Naive B cell (primary cell): ENCODE measurements around the gene CDC42EP1. TPM values are rescaled to one million over a fixed set of nuclear protein-coding genes. Genes with fewer than 3 reads are reported as not detected.
"Not testable (repeated sequence)": the region's sequence is repeated elsewhere in the genome, so short reads cannot be mapped to it uniquely, and the experiment has no call there.

ENCODE experiments used
- ATAC-seq, 2 donors: fragments of 150-1000 bp; cut with Tn5 transposase; 2 replicates each; pipeline ENCODE4 v1.10.0; 2021; ENCODE audit warnings: low read depth in 2 of 2, mild to moderate bottlenecking in 2 of 2, moderate library complexity in 2 of 2
- DNase-seq: peaks from one replicate; pipeline ENCODE4 v3.0.0; 2022
- H3K27ac Mint-ChIP-seq, 6 donors: one replicate each; pipeline ENCODE4 v1.8.0; 2020 to 2022; ENCODE audit warnings: mild to moderate bottlenecking in 6 of 6, mixed read lengths in 6 of 6, moderate library complexity in 5 of 6, inconsistent platforms in 2 of 6
- H3K27me3 Mint-ChIP-seq, 3 donors: one replicate each; pipeline ENCODE4 v1.8.0; 2021 to 2022; ENCODE audit warnings: mixed read lengths in 3 of 3, mild to moderate bottlenecking in 1 of 3
- H3K36me3 Mint-ChIP-seq, 2 donors: one replicate each; pipeline ENCODE4 v1.8.0; 2020 to 2022; ENCODE audit warnings: mixed read lengths in 2 of 2, inconsistent platforms in 1 of 2, mild to moderate bottlenecking in 1 of 2
- H3K4me1 Mint-ChIP-seq, 3 donors: one replicate each; pipeline ENCODE4 v1.8.0; 2020 to 2022; ENCODE audit warnings: mixed read lengths in 3 of 3, inconsistent platforms in 1 of 3, mild to moderate bottlenecking in 1 of 3, moderate library complexity in 1 of 3
- H3K4me3 Mint-ChIP-seq, 8 donors: one replicate each; pipeline ENCODE4 v1.8.0; 2020 to 2022; ENCODE audit warnings: mild to moderate bottlenecking in 8 of 8, mixed read lengths in 8 of 8, moderate library complexity in 8 of 8, inconsistent platforms in 2 of 8
- H3K9me3 Mint-ChIP-seq, 7 donors: one replicate each; pipeline ENCODE4 v1.8.0; 2020 to 2022; ENCODE audit warnings: mixed read lengths in 7 of 7, mild to moderate bottlenecking in 5 of 7, inconsistent platforms in 2 of 7, moderate library complexity in 1 of 7
- polyA plus RNA-seq, 6 donors: library from polyadenylated mRNA; unstranded; fragments of 300-500 nt; fragmentation: Illumina TruSeq; gene quantifications; one replicate each; pipeline ENCODE4 v1.2.3, GENCODE V29; 2021; ENCODE audit warnings: low read depth in 6 of 6

Gene CDC42EP1
- polyA plus RNA-seq, 6 donors from 2014 or later: 0.22 to 0.82 (median 0.26) TPM; not detected in 1

GRCh38 chr22:37525073-37525745, 35.1 kb upstream of the CDC42EP1 start:
- ATAC-seq (no peak), DNase-seq (no peak)
- H3K4me3 Mint-ChIP-seq: no peak overlapping the region
- H3K36me3 Mint-ChIP-seq: no peaks in the 10 kb centered on the region
- peaks cover 0 to 1% (median 0%) of the 10 kb centered on the region in 3 donors for H3K4me1 Mint-ChIP-seq
- H3K9me3 Mint-ChIP-seq: no peaks in the 10 kb centered on the region
- peaks cover 24 to 52% (median 41%) of the 10 kb centered on the region in 3 donors for H3K27me3 Mint-ChIP-seq
- no peak overlapping the region for H3K27ac Mint-ChIP-seq

GRCh38 chr22:37525746-37526350, 34.4 kb upstream of the CDC42EP1 start:
- H3K4me1 Mint-ChIP-seq: peaks cover 0 to 1% (median 0%) of the 10 kb centered on the region in 3 donors
- H3K27me3 Mint-ChIP-seq: peaks cover 20 to 47% (median 38%) of the 10 kb centered on the region in 3 donors
- no peaks in the 10 kb centered on the region for H3K36me3 Mint-ChIP-seq
- no peak overlapping the region for H3K4me3 Mint-ChIP-seq
- no peak overlapping the region for H3K27ac Mint-ChIP-seq
- ATAC-seq (no peak), DNase-seq (no peak)
- H3K9me3 Mint-ChIP-seq: no peaks in the 10 kb centered on the region

GRCh38 chr22:37526376-37526775, 33.9 kb upstream of the CDC42EP1 start:
- no peaks in the 10 kb centered on the region for H3K9me3 Mint-ChIP-seq
- H3K27me3 Mint-ChIP-seq: peaks cover 15 to 41% (median 32%) of the 10 kb centered on the region in 3 donors
- DNase-seq: no peak
- peaks cover 0 to 1% (median 0%) of the 10 kb centered on the region in 3 donors for H3K4me1 Mint-ChIP-seq
- no peak for ATAC-seq
- H3K4me3 Mint-ChIP-seq: no peak overlapping the region
- no peak overlapping the region for H3K27ac Mint-ChIP-seq
- H3K36me3 Mint-ChIP-seq: no peaks in the 10 kb centered on the region

- not testable (repeated sequence) for H3K36me3 Mint-ChIP-seq, H3K27ac Mint-ChIP-seq, H3K9me3 Mint-ChIP-seq, ATAC-seq, H3K4me3 Mint-ChIP-seq, H3K4me1 Mint-ChIP-seq, DNase-seq
- peaks cover 7 to 33% (median 24%) of the 10 kb centered on the region in 3 donors for H3K27me3 Mint-ChIP-seq
Measured at GRCh38 chr22:37527081-37527752, 33.1 kb upstream of the CDC42EP1 start.

- H3K36me3 Mint-ChIP-seq, ATAC-seq, H3K9me3 Mint-ChIP-seq, DNase-seq, H3K27ac Mint-ChIP-seq, H3K4me1 Mint-ChIP-seq, H3K4me3 Mint-ChIP-seq: not testable (repeated sequence)
- H3K27me3 Mint-ChIP-seq: peaks cover 0 to 26% (median 17%) of the 10 kb centered on the region in 3 donors
Measured at GRCh38 chr22:37527952-37528351, 32.3 kb upstream of the CDC42EP1 start.

- no peaks in the 10 kb centered on the region for H3K36me3 Mint-ChIP-seq
- H3K9me3 Mint-ChIP-seq: no peaks in the 10 kb centered on the region
- H3K27ac Mint-ChIP-seq: no peak overlapping the region
- peaks cover 0 to 12% (median 7%) of the 10 kb centered on the region in 3 donors for H3K27me3 Mint-ChIP-seq
- H3K4me3 Mint-ChIP-seq: no peak overlapping the region
- H3K4me1 Mint-ChIP-seq: peaks cover 0 to 1% (median 0%) of the 10 kb centered on the region in 3 donors
- DNase-seq (no peak), ATAC-seq (no peak)
Measured at GRCh38 chr22:37529652-37530345, 30.5 kb upstream of the CDC42EP1 start.

- no peaks in the 10 kb centered on the region for H3K36me3 Mint-ChIP-seq
- H3K4me1 Mint-ChIP-seq: peaks cover 9 to 19% (median 15%) of the 10 kb centered on the region in 3 donors
- no peak overlapping the region for H3K4me3 Mint-ChIP-seq
- no peak for DNase-seq
- peaks cover 4 to 5% (median 4%) of the 10 kb centered on the region in 3 donors for H3K27me3 Mint-ChIP-seq
- no peak for ATAC-seq
- no peaks in the 10 kb centered on the region for H3K9me3 Mint-ChIP-seq
- H3K27ac Mint-ChIP-seq: no peak overlapping the region
Measured at GRCh38 chr22:37533995-37534394, 26.3 kb upstream of the CDC42EP1 start.

GRCh38 chr22:37534445-37534844, 25.8 kb upstream of the CDC42EP1 start:
- Mint-ChIP-seq H3K4me3 (no peak overlapping the region), H3K27me3 (peaks cover 6 to 8% (median 6%) of the 10 kb centered on the region in 3 donors), H3K9me3 (no peaks in the 10 kb centered on the region), H3K4me1 (peaks cover 10 to 23% (median 17%) of the 10 kb centered on the region in 3 donors), H3K36me3 (no peaks in the 10 kb centered on the region), H3K27ac (no peak overlapping the region)
- no peak for ATAC-seq
- no peak for DNase-seq

GRCh38 chr22:37535159-37535558, 25.1 kb upstream of the CDC42EP1 start:
- peaks cover 11 to 25% (median 17%) of the 10 kb centered on the region in 3 donors for H3K4me1 Mint-ChIP-seq
- peak overlapping the region in 1 of 6 donors; percentile 38 for H3K27ac Mint-ChIP-seq
- H3K9me3 Mint-ChIP-seq: no peaks in the 10 kb centered on the region
- DNase-seq: no peak
- no peak overlapping the region for H3K4me3 Mint-ChIP-seq
- H3K36me3 Mint-ChIP-seq: no peaks in the 10 kb centered on the region
- no peak for ATAC-seq
- peaks cover 8 to 9% (median 8%) of the 10 kb centered on the region in 3 donors for H3K27me3 Mint-ChIP-seq

GRCh38 chr22:37538590-37539357, 21.5 kb upstream of the CDC42EP1 start:
- peaks cover 19 to 44% (median 24%) of the 10 kb centered on the region in 3 donors for H3K4me1 Mint-ChIP-seq
- DNase-seq (peak; percentile 86), ATAC-seq (peak; percentile 99)
- H3K4me3 Mint-ChIP-seq: peak overlapping the region in 5 of 8 donors; percentile 29 to 81 (median 68)
- peak overlapping the region in 2 of 6 donors; percentile 7 to 30 for H3K27ac Mint-ChIP-seq
- H3K9me3 Mint-ChIP-seq: no peaks in the 10 kb centered on the region
- H3K27me3 Mint-ChIP-seq: peaks cover 15 to 30% (median 20%) of the 10 kb centered on the region in 3 donors
- no peaks in the 10 kb centered on the region for H3K36me3 Mint-ChIP-seq

- not testable (repeated sequence) for H3K36me3 Mint-ChIP-seq, H3K4me3 Mint-ChIP-seq, ATAC-seq, DNase-seq, H3K9me3 Mint-ChIP-seq
- H3K27ac Mint-ChIP-seq: peak overlapping the region in 1 of 6 donors; percentile 51
- peaks cover 15 to 39% (median 26%) of the 10 kb centered on the region in 3 donors for H3K27me3 Mint-ChIP-seq
- H3K4me1 Mint-ChIP-seq: peaks cover 22 to 44% (median 24%) of the 10 kb centered on the region in 3 donors
Measured at GRCh38 chr22:37539790-37540189, 20.5 kb upstream of the CDC42EP1 start.

- H3K36me3 Mint-ChIP-seq, ATAC-seq, H3K27ac Mint-ChIP-seq, H3K4me3 Mint-ChIP-seq, DNase-seq, H3K9me3 Mint-ChIP-seq: not testable (repeated sequence)
- H3K4me1 Mint-ChIP-seq: peaks cover 26 to 48% (median 40%) of the 10 kb centered on the region in 3 donors
- peaks cover 19 to 51% (median 33%) of the 10 kb centered on the region in 3 donors for H3K27me3 Mint-ChIP-seq
Measured at GRCh38 chr22:37542416-37542815, 17.9 kb upstream of the CDC42EP1 start.
